ENCODE data around the gene SLITRK2.

DNA sequence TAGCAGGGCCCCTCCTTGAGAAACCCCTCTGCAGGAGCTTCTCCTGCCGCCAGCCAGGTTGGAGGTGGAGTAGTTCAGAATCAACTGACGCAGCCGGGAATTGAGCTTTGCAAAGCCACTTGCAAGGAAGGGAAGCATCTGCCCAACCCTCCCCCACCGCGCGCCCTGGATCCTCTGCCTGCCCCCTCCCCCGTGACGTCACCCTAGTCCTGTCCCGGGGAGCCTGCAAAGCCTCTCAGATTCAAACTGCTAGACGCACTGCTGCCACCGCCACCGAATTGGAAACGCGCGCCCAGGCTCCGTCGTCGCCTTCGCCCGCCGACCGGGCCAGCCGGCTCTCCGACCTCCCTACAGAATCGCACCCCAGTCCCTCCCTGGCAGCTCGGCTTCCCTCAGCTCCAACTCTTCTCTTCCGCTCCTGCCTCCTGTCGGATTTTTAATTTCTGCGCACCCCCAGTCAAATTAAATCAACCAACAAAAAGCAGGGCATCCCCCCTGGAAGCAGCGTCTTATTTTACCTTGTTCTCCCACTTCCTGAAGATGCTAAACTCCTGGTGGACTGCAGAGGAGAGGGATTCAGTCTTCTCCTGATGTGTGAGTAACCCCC lies 3.8 kb downstream of the SLITRK2 start:
- TF ChIP-seq, protein P1, sequence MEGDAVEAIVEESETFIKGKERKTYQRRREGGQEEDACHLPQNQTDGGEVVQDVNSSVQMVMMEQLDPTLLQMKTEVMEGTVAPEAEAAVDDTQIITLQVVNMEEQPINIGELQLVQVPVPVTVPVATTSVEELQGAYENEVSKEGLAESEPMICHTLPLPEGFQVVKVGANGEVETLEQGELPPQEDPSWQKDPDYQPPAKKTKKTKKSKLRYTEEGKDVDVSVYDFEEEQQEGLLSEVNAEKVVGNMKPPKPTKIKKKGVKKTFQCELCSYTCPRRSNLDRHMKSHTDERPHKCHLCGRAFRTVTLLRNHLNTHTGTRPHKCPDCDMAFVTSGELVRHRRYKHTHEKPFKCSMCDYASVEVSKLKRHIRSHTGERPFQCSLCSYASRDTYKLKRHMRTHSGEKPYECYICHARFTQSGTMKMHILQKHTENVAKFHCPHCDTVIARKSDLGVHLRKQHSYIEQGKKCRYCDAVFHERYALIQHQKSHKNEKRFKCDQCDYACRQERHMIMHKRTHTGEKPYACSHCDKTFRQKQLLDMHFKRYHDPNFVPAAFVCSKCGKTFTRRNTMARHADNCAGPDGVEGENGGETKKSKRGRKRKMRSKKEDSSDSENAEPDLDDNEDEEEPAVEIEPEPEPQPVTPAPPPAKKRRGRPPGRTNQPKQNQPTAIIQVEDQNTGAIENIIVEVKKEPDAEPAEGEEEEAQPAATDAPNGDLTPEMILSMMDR (IDR thresholded peaks at IDR 0.05 in 8 of 11, conservative IDR thresholded peaks at IDR 0.05 in 3 of 11): no peak
- TF ChIP-seq POLR2A (IDR thresholded peaks at IDR 0.05) (no peak), POLR2AphosphoS5 (IDR thresholded peaks at IDR 0.05) (peak in 1 of 3 donors; percentile 17)
